Coronary artery (tissue), 2 donors: ENCODE data around the gene HOXA10.
A peak's percentile ranks its signal among the peaks of the same experiment; 100 is the strongest.

Experiments used
- DNase-seq: peaks from one replicate; pipeline ENCODE4 v3.0.0-alpha.2; 2017; ENCODE audit warnings: low spot score
- H3K27ac ChIP-seq, 2 donors: fragments of 200-600 bp; sonication (generic); one replicate each; pipeline ENCODE4 v1.5.1; 2016 to 2019
- H3K4me3 ChIP-seq: fragments of 200-600 bp; sonication (generic); 2 replicates; pipeline ENCODE4 v1.5.1; 2016; ENCODE audit warnings: mild to moderate bottlenecking, moderate library complexity
- CTCF ChIP-seq: fragments of 200-600 bp; sonication (generic); IDR thresholded peaks from one replicate; pipeline ENCODE4 v1.5.1; 2019; ENCODE audit warnings: antibody characterized with exemption

The HOXA10 gene

GRCh38 chr7:27173956-27174873 lies at the start of gene HOXA10:
Gene HOXA10, minus strand, starts transcription at chr7:27174320. Its CDS starts 14 bp downstream, at chr7:27174306.
- DNase-seq, result no peak
- H3K4me3 ChIP-seq, result peak within 1 kb of the TSS; percentile 76
- no peak within 1 kb of the TSS for H3K27ac ChIP-seq
- TF ChIP-seq CTCF, result no peak

GRCh38 chr7:27221201-27221797 lies 47.2 kb upstream of the HOXA10 start:
- no peak for TF ChIP-seq CTCF
- Histone ChIP-seq H3K27ac (no peak overlapping the region), H3K4me3 (no peak overlapping the region)
- no peak for DNase-seq

DNA sequence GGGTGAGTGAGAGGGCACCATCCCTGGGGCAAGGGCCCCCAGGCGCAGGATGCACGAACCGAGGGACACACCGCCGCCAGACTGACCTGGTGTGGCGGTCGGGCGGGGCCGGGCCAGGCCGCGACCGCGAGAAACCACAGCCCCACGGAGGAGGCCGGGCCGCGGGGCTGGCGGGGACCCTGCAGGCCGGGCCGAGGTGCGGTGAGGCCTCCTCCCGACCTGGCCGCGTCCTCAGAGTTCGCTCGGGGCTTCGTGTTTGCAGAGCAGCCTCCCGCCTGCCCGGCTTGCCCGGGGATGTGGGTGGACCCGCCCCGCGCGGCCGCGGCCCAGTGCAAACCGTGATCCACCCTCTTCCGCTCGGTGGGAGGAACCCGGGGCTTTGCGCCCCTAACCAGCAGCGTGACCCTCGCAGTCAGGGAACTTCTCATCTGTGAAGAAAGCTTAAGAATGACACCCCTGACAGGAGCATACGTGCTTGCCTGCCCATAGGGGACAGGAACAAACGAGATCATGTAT lies 46.4 kb upstream of the HOXA10 start:
- Histone ChIP-seq H3K4me3 (peak overlapping the region; percentile 0), H3K27ac (no peak overlapping the region)
- peak; percentile 26 for DNase-seq
- TF ChIP-seq CTCF, result no peak

GRCh38 chr7:27219821-27220220 lies 45.7 kb upstream of the HOXA10 start:
- no peak for DNase-seq
- TF ChIP-seq CTCF, result no peak
- Histone ChIP-seq H3K4me3 (no peak overlapping the region), H3K27ac (no peak overlapping the region)

DNA sequence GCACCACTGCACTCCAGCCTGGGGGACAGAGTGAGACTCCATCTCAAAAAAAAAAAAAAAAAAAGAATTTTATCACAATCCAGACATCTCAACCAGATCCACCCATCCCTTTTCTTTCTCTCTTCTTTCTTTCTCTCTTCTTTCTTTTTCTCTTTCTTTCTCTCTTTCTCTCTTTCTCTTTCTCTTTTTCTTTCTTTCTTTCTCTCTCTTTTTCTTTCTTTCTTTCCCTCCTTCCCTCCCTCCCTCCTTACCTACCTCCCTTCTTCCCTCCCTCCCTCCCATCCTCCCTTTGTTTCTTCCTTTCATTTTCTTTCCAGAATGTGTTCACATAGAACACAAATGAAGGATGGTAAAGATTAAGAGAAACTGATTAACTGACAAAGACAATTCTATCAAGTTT lies 43.8 kb upstream of the HOXA10 start:
- H3K4me3 ChIP-seq, result no peak overlapping the region
- DNase-seq, result no peak
- no peak for TF ChIP-seq CTCF
- H3K27ac ChIP-seq, result no peak overlapping the region

DNA sequence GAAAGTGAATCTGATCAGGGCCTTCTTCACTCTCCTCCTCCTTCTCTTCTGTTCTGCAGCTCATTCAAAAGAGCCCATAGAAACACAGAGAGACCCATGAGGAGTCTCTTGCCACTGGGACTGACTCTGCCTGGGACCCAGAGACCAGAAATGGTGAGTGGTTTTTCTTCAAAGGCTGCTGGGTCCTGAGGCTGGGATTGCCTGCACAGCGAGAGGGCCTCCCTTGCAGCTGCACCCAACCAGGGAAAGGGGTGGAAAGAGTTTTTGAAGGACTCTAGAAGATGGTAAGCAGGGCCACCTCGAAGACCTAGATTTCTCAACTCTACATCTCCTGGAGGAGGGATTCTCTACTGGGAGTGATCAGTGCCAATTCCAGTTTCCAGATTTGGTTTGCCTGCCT lies 41.2 kb upstream of the HOXA10 start:
- no peak for DNase-seq
- TF ChIP-seq CTCF, result no peak
- Histone ChIP-seq H3K27ac (no peak overlapping the region), H3K4me3 (no peak overlapping the region)
